Spleen (tissue), 11 donors: ENCODE data around the gene MYO3B. TPM values are rescaled to one million over a fixed set of nuclear protein-coding genes. Genes with fewer than 3 reads are reported as not detected.

Experiments
- DNase-seq: peaks from one replicate; pipeline ENCODE4 v3.0.0-alpha.2; 2020
- H3K27ac ChIP-seq, 8 donors: fragments of 200-600 bp; sonication (generic) in 7 of 8; 1 replicate in 4 of 8; 2 replicates in 4 of 8; pipeline versions ENCODE4 v1.5.0 to v1.8.0; 2016 to 2021; ENCODE audit warnings: inconsistent platforms in 4 of 8, mild to moderate bottlenecking in 4 of 8, moderate library complexity in 1 of 8
- H3K27me3 ChIP-seq, 7 donors: fragments of 200-600 bp; sonication (generic) in 6 of 7; replicated peaks in 1 of 7; 1 replicate in 4 of 7; 2 replicates in 3 of 7; pipeline versions ENCODE4 v1.5.0 to v1.8.0; 2016 to 2021; ENCODE audit warnings: inconsistent platforms in 3 of 7, mild to moderate bottlenecking in 1 of 7
- H3K36me3 ChIP-seq, 6 donors: fragments of 200-600 bp; sonication (generic) in 5 of 6; 1 replicate in 4 of 6; 2 replicates in 2 of 6; pipeline versions ENCODE4 v1.5.0 to v1.8.0; 2016 to 2021; ENCODE audit warnings: inconsistent platforms in 2 of 6
- H3K4me1 ChIP-seq, 6 donors: fragments of 200-600 bp; sonication (generic) in 5 of 6; 1 replicate in 3 of 6; 2 replicates in 3 of 6; pipeline versions ENCODE4 v1.5.0 to v1.8.0; 2016 to 2021; ENCODE audit warnings: inconsistent platforms in 3 of 6
- H3K4me3 ChIP-seq, 8 donors: fragments of 200-600 bp; sonication (generic) in 7 of 8; 1 replicate in 4 of 8; 2 replicates in 4 of 8; pipeline versions ENCODE4 v1.5.0 to v1.8.0; 2016 to 2021; ENCODE audit warnings: inconsistent platforms in 4 of 8, mild to moderate bottlenecking in 4 of 8, moderate library complexity in 2 of 8
- H3K9me3 ChIP-seq, 8 donors: fragments of 200-600 bp; sonication (generic) in 7 of 8; 1 replicate in 4 of 8; 2 replicates in 4 of 8; pipeline versions ENCODE4 v1.5.0 to v1.8.0; 2016 to 2021; ENCODE audit warnings: inconsistent platforms in 4 of 8
- POLR2A ChIP-seq, 3 donors: fragments of 450-650 bp; IDR thresholded peaks; one replicate each; pipeline ENCODE4 v1.5.1; 2017; ENCODE audit warnings: antibody characterized with exemption in 3 of 3, mild to moderate bottlenecking in 1 of 3
- POLR2AphosphoS5 ChIP-seq, 3 donors: sonication (generic); formaldehyde crosslinking; IDR thresholded peaks; one replicate each; pipeline ENCODE4 v1.5.1; 2017; ENCODE audit warnings: antibody characterized with exemption in 3 of 3
- WGBS, 5 donors: extraction: QIAGEN DNeasy Blood & Tissue Kit in 3 of 5; methylation state at CpG; one replicate each; pipeline versions ENCODE4 v1.1.5 to v1.1.7; 2013 to 2018; 5-methylcytosine and 5-hydroxymethylcytosine counted together
- intact Hi-C: fragments of 100-400 bp; cut with DNase I; formaldehyde crosslinking; loops from one replicate; pipeline ENCODE4 v1.15.0; 2023; ENCODE audit warnings: low total_unique reads
- polyA plus RNA-seq, 3 donors: library from polyadenylated mRNA; stranded (reverse); fragments of 200-250 nt; gene quantifications; one replicate each; pipeline ENCODE4 v1.2.1, GENCODE V29; 2013
- total RNA-seq, 7 donors: library from RNA; depleted of rRNA in 3 of 7; stranded (reverse); fragments of >200 nt in 3 of 7; fragmentation: NEBNext Ultra II Directional in 4 of 7; extraction: Animal tissue kit (Norgen Biotek cat#: 25700) in 4 of 7; gene quantifications; one replicate each; pipeline versions ENCODE4 v1.1.0 to v1.2.1, GENCODE V29; 2016 to 2021
- TF ChIP-seq, protein P1 (sequence below), 11 experiments: fragments of 200-600 bp in 7 of 11; fragments of 450-650 bp in 4 of 11; sonication (generic) in 4 of 11; IDR thresholded peaks in 8 of 11; conservative IDR thresholded peaks in 3 of 11; 1 replicate in 7 of 11; 2 replicates in 4 of 11; pipeline versions ENCODE4 v1.4.0 to v1.8.0; 2016 to 2021; ENCODE audit warnings: antibody characterized with exemption in 11 of 11, inconsistent platforms in 4 of 11, mild to moderate bottlenecking in 1 of 11
- donor health status: healthy with polysubstance abuse.
- donor health status: DM: no; HTN: no; CAD: no; lungs with moderate emphysema.
- donor health status: DM: no; HTN: no; CAD: no.
- donor health status: Bipolar disorder and iron deficiency.
- donor health status: healthy.
- donor health status: DM: no; HTN: no; CAD: no.
- donor health status: DM: yes; HTN: yes; CAD: no.

Gene MYO3B
- total and polyA plus RNA-seq, 10 donors, result 0.03 to 2.0 (median 0.58) TPM; not detected in 4

DNA sequence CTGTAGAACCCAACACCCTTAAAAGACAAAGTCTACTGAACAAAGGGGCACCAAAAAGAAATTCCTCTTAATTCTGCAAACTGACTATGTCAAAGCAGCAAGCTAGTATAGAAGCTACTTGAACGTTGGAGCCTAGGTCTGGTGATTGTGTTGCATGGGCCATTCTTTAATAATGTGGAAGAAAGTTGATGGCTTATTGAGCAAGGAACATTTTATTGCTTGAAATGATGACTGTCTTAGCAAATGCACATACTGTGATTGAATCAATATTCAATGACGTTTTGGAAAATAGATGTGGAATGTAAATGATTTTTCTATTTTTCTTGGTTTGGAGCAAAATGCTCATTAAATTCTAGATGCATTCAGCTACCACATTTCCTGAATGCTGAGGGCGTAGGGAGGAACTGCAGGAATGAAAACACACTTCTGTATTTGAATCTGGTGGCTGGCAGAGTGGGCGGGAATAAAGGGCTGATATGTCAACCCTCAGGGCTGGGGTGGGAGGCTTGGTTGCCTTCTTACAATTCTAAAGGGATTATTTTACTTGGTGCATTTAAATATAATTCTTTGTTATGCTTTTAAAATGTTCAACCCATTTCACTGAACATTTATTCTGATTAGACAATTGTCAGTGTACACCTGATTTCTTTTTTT is 26.5 kb downstream of the MYO3B start:
- Histone ChIP-seq H3K36me3 (no peaks in the 10 kb centered on the region), H3K27me3 (no peaks in the 10 kb centered on the region), H3K4me3 (no peak overlapping the region), H3K4me1 (no peaks in the 10 kb centered on the region), H3K9me3 (peaks cover 0 to 8% (median 0%) of the 10 kb centered on the region in 8 donors), H3K27ac (no peak overlapping the region)
- DNase-seq, result no peak
- no peak for TF ChIP-seq POLR2A (IDR thresholded peaks at IDR 0.05)
- TF ChIP-seq, protein P1, sequence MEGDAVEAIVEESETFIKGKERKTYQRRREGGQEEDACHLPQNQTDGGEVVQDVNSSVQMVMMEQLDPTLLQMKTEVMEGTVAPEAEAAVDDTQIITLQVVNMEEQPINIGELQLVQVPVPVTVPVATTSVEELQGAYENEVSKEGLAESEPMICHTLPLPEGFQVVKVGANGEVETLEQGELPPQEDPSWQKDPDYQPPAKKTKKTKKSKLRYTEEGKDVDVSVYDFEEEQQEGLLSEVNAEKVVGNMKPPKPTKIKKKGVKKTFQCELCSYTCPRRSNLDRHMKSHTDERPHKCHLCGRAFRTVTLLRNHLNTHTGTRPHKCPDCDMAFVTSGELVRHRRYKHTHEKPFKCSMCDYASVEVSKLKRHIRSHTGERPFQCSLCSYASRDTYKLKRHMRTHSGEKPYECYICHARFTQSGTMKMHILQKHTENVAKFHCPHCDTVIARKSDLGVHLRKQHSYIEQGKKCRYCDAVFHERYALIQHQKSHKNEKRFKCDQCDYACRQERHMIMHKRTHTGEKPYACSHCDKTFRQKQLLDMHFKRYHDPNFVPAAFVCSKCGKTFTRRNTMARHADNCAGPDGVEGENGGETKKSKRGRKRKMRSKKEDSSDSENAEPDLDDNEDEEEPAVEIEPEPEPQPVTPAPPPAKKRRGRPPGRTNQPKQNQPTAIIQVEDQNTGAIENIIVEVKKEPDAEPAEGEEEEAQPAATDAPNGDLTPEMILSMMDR (IDR thresholded peaks at IDR 0.05 in 8 of 11, conservative IDR thresholded peaks at IDR 0.05 in 3 of 11), result no peak
- TF ChIP-seq POLR2AphosphoS5 (IDR thresholded peaks at IDR 0.05), result no peak
- intact Hi-C loops, result no loop called here
- WGBS, 5 donors, result 66 to 79% (median 76%) methylated on average over 4 of the region's 4 CpGs

DNA sequence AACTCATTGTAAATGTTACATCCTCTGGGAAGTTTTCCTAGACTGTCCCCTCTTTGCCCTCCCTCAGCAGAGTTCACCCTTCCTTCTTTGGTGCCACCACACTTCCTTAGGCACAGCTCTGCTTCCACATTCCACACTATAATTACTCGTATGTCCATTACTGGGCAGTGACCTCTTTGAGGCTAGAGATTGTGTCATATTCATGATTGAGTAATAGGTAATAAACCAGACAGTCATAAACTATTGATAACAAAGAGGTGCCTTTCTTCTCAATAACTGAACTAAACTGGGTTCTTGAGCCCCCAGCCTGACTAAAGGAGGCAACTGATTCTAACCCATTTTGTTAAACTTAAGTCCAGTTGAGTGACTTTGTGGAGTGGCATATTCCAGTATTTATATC is 28.3 kb downstream of the MYO3B start:
- H3K4me3 ChIP-seq, result no peak overlapping the region
- peaks cover 0 to 24% (median 2%) of the 10 kb centered on the region in 8 donors for H3K9me3 ChIP-seq
- no peak for TF ChIP-seq POLR2A (IDR thresholded peaks at IDR 0.05)
- no peak for TF ChIP-seq POLR2AphosphoS5 (IDR thresholded peaks at IDR 0.05)
- TF ChIP-seq, protein P1 (IDR thresholded peaks at IDR 0.05 in 8 of 11, conservative IDR thresholded peaks at IDR 0.05 in 3 of 11), result no peak
- no peaks in the 10 kb centered on the region for H3K4me1 ChIP-seq
- no peaks in the 10 kb centered on the region for H3K36me3 ChIP-seq
- H3K27me3 ChIP-seq, result no peaks in the 10 kb centered on the region
- 50 to 88% (median 82%) methylated on average over 1 of the region's 1 CpG for WGBS, 5 donors
- no peak overlapping the region for H3K27ac ChIP-seq
- intact Hi-C loops, result no loop called here
- DNase-seq, result no peak

DNA sequence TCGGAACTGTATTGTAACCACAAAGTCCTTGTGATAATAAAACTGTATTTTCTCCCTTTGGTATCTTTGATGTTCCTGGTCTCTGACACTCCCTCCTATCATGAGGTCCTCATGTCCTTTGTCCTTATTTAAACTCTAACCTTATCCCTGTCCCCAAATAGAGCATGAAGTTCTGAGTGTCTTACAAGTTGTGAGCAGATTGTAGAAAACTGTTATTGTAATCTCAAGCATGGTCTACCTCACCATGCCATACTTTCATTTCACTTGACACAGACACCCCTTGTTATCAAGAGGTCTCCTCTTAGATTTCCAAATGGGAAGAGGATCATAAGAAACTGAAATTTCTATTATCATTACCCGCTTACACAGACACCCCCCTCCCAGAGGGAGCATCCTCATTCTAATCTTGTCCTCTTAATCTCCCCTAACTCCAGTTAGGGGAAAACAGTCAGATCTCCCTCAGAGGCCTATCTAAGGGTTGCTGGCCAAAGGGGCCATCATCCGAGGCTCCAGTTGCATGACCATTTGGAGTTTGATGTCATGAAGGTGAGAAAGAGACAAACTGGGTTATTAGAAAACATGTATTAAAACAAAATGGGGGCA is 29.0 kb downstream of the MYO3B start:
- intact Hi-C loops, result no loop called here
- peaks cover 0 to 24% (median 2%) of the 10 kb centered on the region in 8 donors for H3K9me3 ChIP-seq
- H3K4me3 ChIP-seq, result no peak overlapping the region
- 68 to 100% (median 90%) methylated on average over 3 of the region's 3 CpGs for WGBS, 5 donors
- H3K36me3 ChIP-seq, result no peaks in the 10 kb centered on the region
- H3K27ac ChIP-seq, result no peak overlapping the region
- TF ChIP-seq, protein P1 (IDR thresholded peaks at IDR 0.05 in 8 of 11, conservative IDR thresholded peaks at IDR 0.05 in 3 of 11), result no peak
- TF ChIP-seq POLR2AphosphoS5 (IDR thresholded peaks at IDR 0.05), result no peak
- TF ChIP-seq POLR2A (IDR thresholded peaks at IDR 0.05), result no peak
- H3K4me1 ChIP-seq, result no peaks in the 10 kb centered on the region
- H3K27me3 ChIP-seq, result no peaks in the 10 kb centered on the region
- no peak for DNase-seq

DNA sequence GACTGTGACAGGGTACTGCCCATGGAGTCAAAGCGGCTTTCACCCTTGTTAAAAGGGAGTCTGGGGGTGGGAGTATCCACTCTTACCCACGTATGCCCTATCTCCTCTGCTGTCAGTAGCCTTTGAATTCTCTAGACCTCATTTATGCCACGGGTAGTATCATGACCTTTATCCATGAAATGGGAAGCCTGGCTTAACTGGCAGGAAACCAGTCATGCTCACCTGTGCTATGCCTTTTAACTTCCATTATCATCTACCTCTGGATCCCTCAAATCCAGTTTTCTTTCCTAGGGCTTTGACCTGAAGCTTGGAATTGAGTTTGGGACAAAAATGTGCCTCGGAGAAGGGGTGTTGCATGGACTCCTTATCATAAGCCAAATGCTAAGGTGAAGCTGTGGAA is 30.0 kb downstream of the MYO3B start:
- WGBS, 5 donors, result 69 to 87% (median 72%) methylated on average over 4 of the region's 4 CpGs
- H3K36me3 ChIP-seq, result no peaks in the 10 kb centered on the region

More for the DNA sequence above, 30.0 kb downstream of the MYO3B start:
- no peak for TF ChIP-seq POLR2A (IDR thresholded peaks at IDR 0.05)
- TF ChIP-seq, protein P1 (IDR thresholded peaks at IDR 0.05 in 8 of 11, conservative IDR thresholded peaks at IDR 0.05 in 3 of 11), result no peak
- TF ChIP-seq POLR2AphosphoS5 (IDR thresholded peaks at IDR 0.05), result no peak
- peaks cover 0 to 3% (median 0%) of the 10 kb centered on the region in 6 donors for H3K4me1 ChIP-seq
- no peaks in the 10 kb centered on the region for H3K27me3 ChIP-seq
- DNase-seq, result no peak
- H3K9me3 ChIP-seq, result peaks cover 0 to 24% (median 2%) of the 10 kb centered on the region in 8 donors
- H3K27ac ChIP-seq, result no peak overlapping the region
- no peak overlapping the region for H3K4me3 ChIP-seq
- intact Hi-C loops, result no loop called here
